ENCODE measurements around the gene MRPS23. TPM values are rescaled to one million over a fixed set of nuclear protein-coding genes. Genes with fewer than 3 reads are reported as not detected.

Gene MRPS23
- total RNA-seq, 2 experiments from 2014 or later, result 27.1 to 38.4 TPM

GRCh38 chr17:57875290-57876022 lies 25.6 kb upstream of the MRPS23 start:
- no peak overlapping the region for H3K4me3 Mint-ChIP-seq
- peaks cover 27% of the 10 kb centered on the region for H3K27me3 Mint-ChIP-seq
- H3K4me1 Mint-ChIP-seq, result peaks cover 26% of the 10 kb centered on the region
- ChIA-PET POLR2A (no interaction called here), CTCF (interaction anchor here (1.6 kb wide), 1 partner anchor 17 kb away, joined by 5 read pairs; no protein-coding TSS in a partner anchor)
- no peaks in the 10 kb centered on the region for H3K36me3 Mint-ChIP-seq (ENCODE audit: low read depth)
- H3K27ac Mint-ChIP-seq, result no peak overlapping the region
- DNase-seq, result no peak
- H3K9me3 Mint-ChIP-seq, result no peaks in the 10 kb centered on the region

GRCh38 chr17:57874434-57875289 lies 24.8 kb upstream of the MRPS23 start:
- no peaks in the 10 kb centered on the region for H3K36me3 Mint-ChIP-seq (ENCODE audit: low read depth)
- no peaks in the 10 kb centered on the region for H3K9me3 Mint-ChIP-seq
- H3K27ac Mint-ChIP-seq, result no peak overlapping the region
- ChIA-PET CTCF (interaction anchor here (0.6 to 1.1 kb wide), 3 partner anchors 125 to 533 kb away, joined by 3 read pairs; no protein-coding TSS in a partner anchor), POLR2A (interaction anchor here (0.6 kb wide), 1 partner anchor 14 kb away, joined by 3 read pairs; no protein-coding TSS in a partner anchor)
- peaks cover 23% of the 10 kb centered on the region for H3K27me3 Mint-ChIP-seq
- peaks cover 20% of the 10 kb centered on the region for H3K4me1 Mint-ChIP-seq
- DNase-seq, result no peak
- H3K4me3 Mint-ChIP-seq, result no peak overlapping the region

GRCh38 chr17:57874058-57874419 lies 24.2 kb upstream of the MRPS23 start:
- Mint-ChIP-seq H3K27me3 (peaks cover 23% of the 10 kb centered on the region), H3K27ac (no peak overlapping the region), H3K4me1 (peaks cover 14% of the 10 kb centered on the region), H3K4me3 (no peak overlapping the region), H3K36me3 (ENCODE audit: low read depth) (no peaks in the 10 kb centered on the region), H3K9me3 (no peaks in the 10 kb centered on the region)
- DNase-seq, result no peak
- ChIA-PET CTCF (interaction anchor here (1.0 to 1.1 kb wide), 3 partner anchors 14 to 299 kb away, joined by 3 to 4 read pairs (median 3); no protein-coding TSS in a partner anchor), POLR2A (interaction anchor here (0.6 kb wide), 1 partner anchor 13 kb away, joined by 3 read pairs; no protein-coding TSS in a partner anchor)

GRCh38 chr17:57873261-57874057 lies 23.6 kb upstream of the MRPS23 start:
- ChIA-PET CTCF (interaction anchor here (1.1 kb wide), 2 partner anchors 13 to 299 kb away, joined by 3 to 4 read pairs; no protein-coding TSS in a partner anchor), POLR2A (interaction anchor here (0.6 kb wide), 1 partner anchor 57 kb away, joined by 3 read pairs; no protein-coding TSS in a partner anchor)
- no peak overlapping the region for H3K27ac Mint-ChIP-seq
- H3K4me1 Mint-ChIP-seq, result peaks cover 19% of the 10 kb centered on the region
- DNase-seq, result no peak
- H3K27me3 Mint-ChIP-seq, result peaks cover 23% of the 10 kb centered on the region
- H3K4me3 Mint-ChIP-seq, result no peak overlapping the region
- H3K36me3 Mint-ChIP-seq (ENCODE audit: low read depth), result no peaks in the 10 kb centered on the region
- H3K9me3 Mint-ChIP-seq, result no peaks in the 10 kb centered on the region

- ChIA-PET CTCF (interaction anchor here (0.8 kb wide), 1 partner anchor 13 kb away, joined by 3 read pairs; no protein-coding TSS in a partner anchor), POLR2A (no interaction called here)
- H3K4me3 Mint-ChIP-seq, result no peak overlapping the region
- DNase-seq, result no peak
- H3K36me3 Mint-ChIP-seq (ENCODE audit: low read depth), result no peaks in the 10 kb centered on the region
- peaks cover 28% of the 10 kb centered on the region for H3K4me1 Mint-ChIP-seq
- no peaks in the 10 kb centered on the region for H3K9me3 Mint-ChIP-seq
- no peak overlapping the region for H3K27ac Mint-ChIP-seq
- peaks cover 18% of the 10 kb centered on the region for H3K27me3 Mint-ChIP-seq
These were observed 22.7 kb upstream of the MRPS23 start for GRCh38 chr17:57872536-57872935.

- H3K36me3 Mint-ChIP-seq (ENCODE audit: low read depth), result no peaks in the 10 kb centered on the region
These were observed 22.0 kb upstream of the MRPS23 start for GRCh38 chr17:57871863-57872262.

GRCh38 chr17:57871155-57871554 lies 21.3 kb upstream of the MRPS23 start:
- Mint-ChIP-seq H3K4me1 (peaks cover 34% of the 10 kb centered on the region), H3K27me3 (peaks cover 15% of the 10 kb centered on the region), H3K27ac (no peak overlapping the region), H3K4me3 (no peak overlapping the region), H3K36me3 (ENCODE audit: low read depth) (no peaks in the 10 kb centered on the region), H3K9me3 (no peaks in the 10 kb centered on the region)
- no peak for DNase-seq
- ChIA-PET POLR2A (no interaction called here), CTCF (interaction anchor here (1.2 to 2.8 kb wide), 2 partner anchors 9 to 11 kb away, joined by 3 to 12 read pairs; no protein-coding TSS in a partner anchor)

More at GRCh38 chr17:57871863-57872262, 22.0 kb upstream of the MRPS23 start:
- Mint-ChIP-seq H3K9me3 (no peaks in the 10 kb centered on the region), H3K4me1 (peaks cover 34% of the 10 kb centered on the region), H3K27me3 (peaks cover 18% of the 10 kb centered on the region), H3K27ac (peak overlapping the region; percentile 80), H3K4me3 (no peak overlapping the region)
- ChIA-PET POLR2A (no interaction called here), CTCF (interaction anchor here (0.8 to 1.2 kb wide), 2 partner anchors 8 to 12 kb away, joined by 3 read pairs; no protein-coding TSS in a partner anchor)
- no peak for DNase-seq

- peaks cover 34% of the 10 kb centered on the region for H3K4me1 Mint-ChIP-seq
- DNase-seq, result no peak
- no peaks in the 10 kb centered on the region for H3K9me3 Mint-ChIP-seq
- peaks cover 12% of the 10 kb centered on the region for H3K27me3 Mint-ChIP-seq
- ChIA-PET POLR2A (no interaction called here), CTCF (interaction anchor here (1.4 to 2.8 kb wide), 2 partner anchors 11 to 19 kb away, joined by 3 to 12 read pairs; no protein-coding TSS in a partner anchor)
- no peak overlapping the region for H3K27ac Mint-ChIP-seq
- no peaks in the 10 kb centered on the region for H3K36me3 Mint-ChIP-seq (ENCODE audit: low read depth)
- H3K4me3 Mint-ChIP-seq, result no peak overlapping the region
These were observed 20.4 kb upstream of the MRPS23 start for GRCh38 chr17:57870283-57870635.

GRCh38 chr17:57869617-57870282 lies 19.9 kb upstream of the MRPS23 start:
- H3K4me3 Mint-ChIP-seq, result no peak overlapping the region
- POLR2A ChIA-PET, result no interaction called here
- CTCF ChIA-PET, result interaction anchor here (0.6 to 2.8 kb wide), 3 partner anchors 10 to 1459 kb away, joined by 3 to 12 read pairs (median 4); no protein-coding TSS in a partner anchor
- no peaks in the 10 kb centered on the region for H3K36me3 Mint-ChIP-seq (ENCODE audit: low read depth)
- DNase-seq, result no peak
- H3K27me3 Mint-ChIP-seq, result peaks cover 15% of the 10 kb centered on the region
- no peak overlapping the region for H3K27ac Mint-ChIP-seq
- H3K9me3 Mint-ChIP-seq, result no peaks in the 10 kb centered on the region
- H3K4me1 Mint-ChIP-seq, result peaks cover 34% of the 10 kb centered on the region

- no peak for DNase-seq
- Mint-ChIP-seq H3K4me1 (peaks cover 32% of the 10 kb centered on the region), H3K9me3 (no peaks in the 10 kb centered on the region), H3K36me3 (ENCODE audit: low read depth) (no peaks in the 10 kb centered on the region), H3K4me3 (no peak overlapping the region), H3K27ac (no peak overlapping the region), H3K27me3 (peaks cover 13% of the 10 kb centered on the region)
- ChIA-PET CTCF (interaction anchor here (0.6 to 2.8 kb wide), 3 partner anchors 9 to 1459 kb away, joined by 3 to 12 read pairs (median 4); no protein-coding TSS in a partner anchor), POLR2A (no interaction called here)
These were observed 19.2 kb upstream of the MRPS23 start for GRCh38 chr17:57868910-57869616.

Data from activated CD4-positive, alpha-beta T cell treated with anti-CD3 and anti-CD28 coated beads, Interleukin-2, amount 10 ng/mL, durations not matched to agents 7 days and 5 days (primary cell).